MCF 10A (cell line): ENCODE results near the gene CABLES2. TPM values are rescaled to one million over a fixed set of nuclear protein-coding genes. Genes with fewer than 3 reads are reported as not detected.

Experiments used
- BruUV-seq: library from RNA; stranded (reverse); fragments of 400-500 nt; replicated peaks from 2 replicates; lab custom pipeline; 2021; lab: Mats Ljungman, UMichigan
- CTCF ChIA-PET: fragments of 300-600 bp; sonication (Branson Sonifier 250); formaldehyde crosslinking; extraction: SDS; loops from one replicate; lab custom pipeline; 2021; ENCODE audit warnings: antibody characterized with exemption, inconsistent platforms; lab: Yijun Ruan, JAX
- POLR2A ChIA-PET: fragments of 300-600, 350-650 bp; sonication (Branson Sonifier 250); formaldehyde crosslinking; extraction: SDS; loops from one replicate; lab custom pipeline; 2020; ENCODE audit warnings: antibody characterized with exemption, inconsistent platforms; lab: Yijun Ruan, JAX
- DNase-seq: peaks from one replicate; pipeline ENCODE4 v3.0.0-alpha.2; 2018; ENCODE audit not compliant: unreplicated experiment
- H3K27ac Mint-ChIP-seq: one replicate; pipeline ENCODE4 v1.8.0; 2022; ENCODE audit warnings: mild to moderate bottlenecking, low read depth, mixed read lengths; ENCODE audit not compliant: unreplicated experiment
- H3K27me3 Mint-ChIP-seq: one replicate; pipeline ENCODE4 v1.8.0; 2022; ENCODE audit warnings: mixed read lengths; ENCODE audit not compliant: insufficient read depth, unreplicated experiment
- H3K36me3 Mint-ChIP-seq: one replicate; pipeline ENCODE4 v1.8.0; 2022; ENCODE audit warnings: mild to moderate bottlenecking, moderate library complexity, mixed read lengths; ENCODE audit not compliant: insufficient read depth, unreplicated experiment
- H3K4me1 Mint-ChIP-seq: one replicate; pipeline ENCODE4 v1.8.0; 2022; ENCODE audit warnings: mixed read lengths; ENCODE audit not compliant: insufficient read depth, unreplicated experiment
- H3K4me3 Mint-ChIP-seq: one replicate; pipeline ENCODE4 v1.8.0; 2022; ENCODE audit warnings: mild to moderate bottlenecking, moderate library complexity, mixed read lengths; ENCODE audit not compliant: unreplicated experiment
- H3K9me3 Mint-ChIP-seq: one replicate; pipeline ENCODE4 v1.8.0; 2022; ENCODE audit warnings: mixed read lengths; ENCODE audit not compliant: unreplicated experiment
- CTCF ChIP-seq: fragments of 200-600 bp; IDR thresholded peaks from one replicate; pipeline ENCODE4 v1.8.0; 2022; ENCODE audit warnings: antibody characterized with exemption, mild to moderate bottlenecking; ENCODE audit not compliant: unreplicated experiment
- intact Hi-C: fragments of 100-400 bp; cut with micrococcal nuclease; formaldehyde crosslinking; loops from 2 replicates; pipeline ENCODE4 v1.14.1; 2022
- total RNA-seq: library from RNA; stranded (reverse); gene quantifications from 2 replicates; pipeline ENCODE4 v1.2.3, GENCODE V29; 2022

CABLES2 gene
- total RNA-seq, 1 experiment from 2014 or later: 1.5 TPM

GRCh38 chr20:62453186-62453808 lies 46.2 kb upstream of the CABLES2 start:
- ChIA-PET POLR2A (interaction anchor here (0.5 to 0.6 kb wide), 2 partner anchors 23 to 211 kb away, joined by 3 to 4 read pairs; no protein-coding TSS in a partner anchor), CTCF (no interaction called here)
- Mint-ChIP-seq H3K36me3 (no peaks in the 10 kb centered on the region), H3K4me1 (no peaks in the 10 kb centered on the region), H3K27ac (no peak overlapping the region), H3K4me3 (no peak overlapping the region), H3K27me3 (peaks cover 50% of the 10 kb centered on the region), H3K9me3 (no peaks in the 10 kb centered on the region)
- intact Hi-C loops: no loop called here
- no peak for DNase-seq
- no peak for TF ChIP-seq CTCF
- BruUV-seq: no TSS peak

- Mint-ChIP-seq H3K4me1 (no peaks in the 10 kb centered on the region), H3K4me3 (no peak overlapping the region), H3K9me3 (no peaks in the 10 kb centered on the region), H3K27ac (no peak overlapping the region), H3K27me3 (peaks cover 57% of the 10 kb centered on the region), H3K36me3 (no peaks in the 10 kb centered on the region)
- no TSS peak for BruUV-seq
- intact Hi-C loops: no loop called here
- TF ChIP-seq CTCF: no peak
- no peak for DNase-seq
- ChIA-PET POLR2A (interaction anchor here (0.6 kb wide), 1 partner anchor 23 kb away, joined by 3 read pairs; no protein-coding TSS in a partner anchor), CTCF (interaction anchor here (0.7 kb wide), 1 partner anchor 34 kb away, joined by 3 read pairs; no protein-coding TSS in a partner anchor)
These were observed 45.5 kb upstream of the CABLES2 start for GRCh38 chr20:62452475-62453095.

- BruUV-seq: no TSS peak
- intact Hi-C loops: no loop called here
- no peak for TF ChIP-seq CTCF
- H3K36me3 Mint-ChIP-seq: no peaks in the 10 kb centered on the region
- CTCF ChIA-PET: no interaction called here
- no peak overlapping the region for H3K27ac Mint-ChIP-seq
- DNase-seq: no peak
- peaks cover 63% of the 10 kb centered on the region for H3K27me3 Mint-ChIP-seq
- H3K9me3 Mint-ChIP-seq: no peaks in the 10 kb centered on the region
- H3K4me1 Mint-ChIP-seq: no peaks in the 10 kb centered on the region
- no peak overlapping the region for H3K4me3 Mint-ChIP-seq
- POLR2A ChIA-PET: no interaction called here
These were observed 44.9 kb upstream of the CABLES2 start for GRCh38 chr20:62451970-62452369.

GRCh38 chr20:62451156-62451767 lies 44.2 kb upstream of the CABLES2 start:
- BruUV-seq: no TSS peak
- H3K4me1 Mint-ChIP-seq: no peaks in the 10 kb centered on the region
- H3K27me3 Mint-ChIP-seq: peaks cover 58% of the 10 kb centered on the region
- POLR2A ChIA-PET: no interaction called here
- H3K4me3 Mint-ChIP-seq: no peak overlapping the region
- intact Hi-C loops: no loop called here
- H3K27ac Mint-ChIP-seq: no peak overlapping the region
- no peak for DNase-seq
- H3K9me3 Mint-ChIP-seq: no peaks in the 10 kb centered on the region
- CTCF ChIA-PET: no interaction called here
- H3K36me3 Mint-ChIP-seq: no peaks in the 10 kb centered on the region
- TF ChIP-seq CTCF: no peak
